NCI-H82 treated with DMSO at 0.1 percent for 48 hours (cell line): ENCODE measurements around the gene PARPBP.
"Not testable (repeated sequence)": the region's sequence is repeated elsewhere in the genome, so short reads cannot be mapped to it uniquely, and the experiment has no call there.

ENCODE experiments used
- DNase-seq: peaks from one replicate; lab custom pipeline; 2025; ENCODE audit not compliant: unreplicated experiment; lab: John Stamatoyannopoulos, UW

Gene PARPBP

DNA sequence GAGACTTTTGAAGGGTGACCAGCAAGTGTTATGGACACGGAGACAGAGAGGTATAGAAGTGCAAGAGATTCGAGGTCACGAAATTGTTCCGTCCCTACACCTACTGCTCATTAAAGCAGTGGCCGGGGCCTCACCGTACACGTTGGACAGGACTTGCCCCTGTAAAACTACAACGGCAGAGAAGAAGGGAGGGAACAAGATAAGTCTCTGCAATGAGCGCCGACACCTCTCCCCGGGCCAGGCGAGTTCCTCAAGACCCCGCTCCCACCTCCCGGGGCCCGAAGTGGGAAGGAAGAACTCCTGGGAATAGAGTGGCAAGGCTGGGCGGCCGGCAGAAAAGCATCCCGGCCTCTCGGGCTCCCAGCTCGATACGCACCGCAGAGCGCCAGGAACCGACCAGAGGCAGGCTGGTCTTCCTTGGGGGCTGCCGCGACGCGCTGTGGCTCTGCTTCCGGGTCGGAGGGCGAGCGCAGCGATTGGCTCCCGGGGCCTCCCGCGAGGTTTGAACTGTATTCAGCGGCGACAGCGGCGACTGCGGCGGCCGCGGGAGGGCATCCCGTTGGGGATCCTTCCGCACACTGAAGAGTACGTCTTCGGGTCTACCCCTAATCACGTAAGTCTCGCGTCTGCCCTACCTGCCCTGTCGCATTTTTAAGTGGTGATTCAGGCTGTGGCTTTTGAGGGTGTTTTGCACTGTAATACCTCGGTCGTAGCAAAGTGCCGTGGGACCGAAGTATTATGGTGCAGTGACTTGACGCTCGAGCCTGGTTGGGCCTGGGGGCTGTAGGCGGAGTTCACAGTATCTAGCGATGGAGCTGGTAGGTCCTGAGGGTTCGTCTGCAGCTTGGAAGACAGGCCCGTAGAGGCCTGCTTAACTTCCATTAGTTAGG, at the start of gene PARPBP, which contains the start of gene NUP37:
Gene PARPBP (plus strand): TSS at position 510 of the 890 bp plus-strand sequence. CDS start 3,706 bp downstream, outside the sequence.
Gene NUP37 (minus strand): TSS at position 441 of the 890 bp plus-strand sequence. CDS start 1,596 bp downstream, outside the sequence.
- DNase-seq, result peak; percentile 81

GRCh38 chr12:102072092-102072491, 47.9 kb upstream of the PARPBP start:
- DNase-seq, result not testable (repeated sequence)

GRCh38 chr12:102080842-102081241, 39.1 kb upstream of the PARPBP start:
- DNase-seq, result no peak

- DNase-seq, result not testable (repeated sequence)
Measured at GRCh38 chr12:102089228-102089835, 30.7 kb upstream of the PARPBP start.

- no peak for DNase-seq
Measured at GRCh38 chr12:102093319-102093718, 26.7 kb upstream of the PARPBP start.

DNA sequence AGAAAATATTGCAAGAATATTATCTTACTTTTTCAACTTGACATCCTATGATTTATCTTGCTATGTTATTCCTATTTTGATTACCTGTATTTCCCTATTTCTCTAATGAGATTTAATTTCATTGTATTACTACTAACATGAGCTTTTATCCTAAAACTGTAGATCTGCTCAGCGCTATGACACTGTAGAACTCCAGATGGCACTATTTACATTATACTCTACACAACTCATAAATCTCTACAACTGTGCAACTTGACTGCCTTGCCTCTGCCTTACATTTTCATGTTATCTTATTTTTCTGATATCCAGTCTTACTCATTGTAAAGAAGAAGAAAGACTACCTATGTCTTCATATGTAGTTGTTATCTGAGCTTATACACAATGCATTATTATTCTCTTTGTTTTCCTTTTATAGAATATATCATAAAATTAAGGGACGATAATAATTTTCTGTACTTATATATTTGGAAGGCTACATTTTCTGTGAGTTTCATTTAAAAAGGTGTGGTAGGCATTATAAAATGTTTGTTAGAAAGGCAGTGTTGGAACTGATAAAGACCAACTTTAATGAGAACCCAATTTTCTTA, 24.2 kb upstream of the PARPBP start:
- peak; percentile 70 for DNase-seq

DNA sequence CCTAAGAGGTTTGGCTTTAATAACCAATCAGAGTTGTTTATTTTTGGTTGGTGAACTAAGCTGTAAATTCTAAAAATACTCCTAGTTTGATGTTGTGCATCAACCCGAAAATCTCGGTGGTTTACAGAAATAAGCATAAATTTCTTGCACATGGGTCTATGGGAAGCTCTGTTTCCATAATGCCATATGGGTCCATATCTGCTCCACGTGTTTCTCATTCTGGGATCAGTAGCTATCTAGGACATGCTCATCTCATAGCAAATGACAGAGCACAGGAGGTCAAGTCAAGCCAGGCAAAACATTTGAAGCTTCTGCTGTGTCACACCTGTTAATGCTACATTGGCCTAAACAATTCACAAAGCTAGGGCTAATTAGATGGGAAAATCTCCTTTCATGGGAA, 23.1 kb upstream of the PARPBP start:
- peak; percentile 16 for DNase-seq

GRCh38 chr12:102106905-102107304, 13.1 kb upstream of the PARPBP start:
- no peak for DNase-seq

- DNase-seq, result no peak
Measured at GRCh38 chr12:102107970-102108369, 12.0 kb upstream of the PARPBP start.

DNA sequence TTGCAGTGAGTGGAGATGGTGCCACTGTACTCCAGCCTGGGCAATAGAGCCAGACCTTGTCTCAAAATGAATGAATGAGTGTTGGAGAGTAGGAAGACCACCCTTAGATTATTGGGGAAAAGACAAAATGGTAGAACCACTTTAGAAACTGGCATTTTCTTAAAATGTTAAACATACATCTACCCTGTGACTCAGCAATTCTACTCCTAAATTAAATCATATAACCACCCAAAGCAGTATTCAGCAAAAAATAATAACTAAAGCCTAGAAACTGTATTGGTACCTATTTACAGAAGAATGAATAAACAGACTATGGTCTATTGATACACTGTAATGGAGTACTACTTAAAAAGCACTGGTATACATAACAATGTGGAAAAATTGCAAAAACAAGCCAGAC, 9.2 kb upstream of the PARPBP start:
- DNase-seq, result no peak

DNA sequence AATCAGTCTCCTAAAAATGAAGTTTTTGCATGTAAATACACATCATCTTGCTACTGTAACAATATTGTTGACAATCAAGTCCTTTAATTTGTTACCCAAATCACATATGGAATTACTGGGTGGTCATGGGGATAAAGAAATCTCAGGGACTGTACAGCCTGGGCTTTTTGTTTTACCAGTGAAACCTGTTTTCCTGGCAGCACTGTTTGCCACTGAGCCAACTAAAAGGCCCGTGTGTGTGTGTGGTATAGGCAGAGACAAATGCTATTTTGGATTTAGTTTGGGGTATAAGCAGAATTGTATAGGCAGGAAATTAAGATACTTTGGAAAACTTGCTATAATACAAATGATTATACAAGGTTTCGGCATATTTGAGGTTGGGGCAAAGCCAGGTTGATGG, 5.8 kb upstream of the PARPBP start:
- no peak for DNase-seq

DNA sequence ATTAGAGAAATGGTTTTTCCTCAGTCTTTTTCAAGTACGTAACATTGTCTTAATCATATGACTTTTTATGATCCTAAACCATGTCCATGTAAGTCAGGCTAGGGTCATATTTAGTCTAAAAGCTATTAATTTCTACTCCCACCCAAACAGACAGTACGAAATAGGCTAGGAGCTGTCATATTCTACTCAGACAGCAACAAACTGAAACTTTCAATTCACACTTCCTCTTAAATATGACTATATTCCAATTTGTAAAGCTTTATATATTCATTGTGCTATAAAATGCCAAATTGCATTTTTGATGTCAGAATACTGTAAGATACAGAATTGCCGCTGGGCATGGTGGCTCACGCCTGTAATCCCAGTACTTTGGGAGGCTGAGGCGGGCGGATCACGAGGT, 3.6 kb upstream of the PARPBP start:
- DNase-seq, result no peak

- DNase-seq, result no peak
Measured at GRCh38 chr12:102118874-102119273, 1.1 kb upstream of the PARPBP start.

GRCh38 chr12:102120564-102120873, 536 bp downstream of the PARPBP start:
- no peak for DNase-seq

DNA sequence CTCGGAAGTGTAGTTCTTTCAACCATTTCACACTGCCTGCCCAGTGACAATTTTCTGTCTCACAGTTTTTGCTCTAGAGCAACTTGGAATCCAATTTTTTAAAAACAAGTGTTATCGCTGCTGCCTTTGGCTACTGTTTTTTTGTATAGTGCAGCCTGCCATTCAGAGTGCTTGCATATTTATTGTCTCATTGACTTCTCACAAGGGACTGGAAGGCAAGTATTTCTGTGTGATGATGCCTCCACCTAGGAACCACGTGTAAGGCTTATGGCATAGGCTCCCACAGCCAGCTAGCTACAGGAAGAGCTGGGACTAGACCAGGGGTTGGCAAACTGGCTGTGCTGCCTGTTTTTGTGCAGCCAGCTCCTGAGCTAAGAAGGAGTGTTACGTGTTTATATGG, 903 bp downstream of the PARPBP start:
- no peak for DNase-seq

DNA sequence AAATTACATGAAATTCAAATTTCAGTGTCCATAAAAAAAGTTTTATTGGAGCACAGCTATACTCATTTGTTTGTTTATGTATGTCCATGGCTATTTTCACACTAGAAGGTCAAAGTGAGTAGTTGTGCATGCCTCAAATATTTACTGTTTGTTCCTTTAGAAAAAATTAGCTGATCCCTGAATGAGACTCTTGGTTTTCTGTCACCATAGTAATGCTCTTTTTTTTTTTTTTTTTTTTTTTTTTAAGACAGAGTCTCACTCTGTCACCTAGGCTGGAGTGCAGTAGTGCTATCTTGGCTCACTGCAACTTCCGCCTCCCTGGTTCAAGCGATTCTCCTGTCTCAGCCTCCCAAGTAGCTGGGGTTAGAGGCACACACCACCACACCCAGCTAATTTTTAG, 1.3 kb downstream of the PARPBP start:
- not testable (repeated sequence) for DNase-seq

DNA sequence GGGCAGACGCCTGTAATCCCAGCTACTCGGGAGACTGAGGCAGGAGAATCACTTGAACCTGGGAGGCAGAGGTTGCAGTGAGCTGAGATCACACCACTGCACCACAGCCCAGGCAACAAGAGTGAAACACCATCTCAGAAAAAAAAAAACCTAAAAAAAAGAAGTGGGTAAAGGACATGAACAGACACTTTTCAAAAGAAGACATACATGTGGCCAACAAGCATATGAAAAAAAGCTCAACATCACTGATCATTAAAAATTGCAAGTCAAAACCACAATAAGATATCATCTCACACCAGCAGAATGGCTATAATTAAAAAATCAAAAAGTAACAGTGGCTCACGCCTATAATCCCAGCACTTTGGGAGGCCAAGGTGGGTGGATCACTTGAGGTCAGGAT, 10.7 kb downstream of the PARPBP start:
- DNase-seq, result not testable (repeated sequence)

GRCh38 chr12:102131442-102131841, 11.5 kb downstream of the PARPBP start:
- not testable (repeated sequence) for DNase-seq

- not testable (repeated sequence) for DNase-seq
Measured at GRCh38 chr12:102137619-102138018, 17.6 kb downstream of the PARPBP start.

DNA sequence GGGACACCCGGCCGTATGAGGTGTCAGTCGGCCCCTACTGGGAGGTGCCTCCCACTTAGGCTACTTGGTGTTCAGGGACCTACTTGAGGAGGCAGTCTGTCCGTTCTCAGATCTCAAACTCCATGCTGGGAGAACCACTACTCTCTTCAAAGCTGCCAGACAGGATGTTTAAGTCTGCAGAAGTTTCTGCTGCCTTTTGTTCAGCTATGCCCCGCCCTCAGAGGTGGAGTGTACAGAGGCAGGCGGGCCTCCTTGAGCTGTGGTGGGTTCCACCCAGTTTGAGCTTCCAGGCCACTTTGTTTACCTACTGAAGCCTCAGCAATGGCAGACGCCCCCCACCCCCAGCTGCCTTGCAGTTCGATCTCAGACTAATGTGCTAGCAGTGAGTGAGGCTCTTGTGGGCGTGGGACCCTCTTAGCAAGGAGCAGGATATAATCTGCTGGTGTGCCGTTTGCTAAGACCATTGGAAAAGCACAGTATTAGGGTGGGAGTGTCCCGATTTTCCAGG, 22.9 kb downstream of the PARPBP start:
- not testable (repeated sequence) for DNase-seq

DNA sequence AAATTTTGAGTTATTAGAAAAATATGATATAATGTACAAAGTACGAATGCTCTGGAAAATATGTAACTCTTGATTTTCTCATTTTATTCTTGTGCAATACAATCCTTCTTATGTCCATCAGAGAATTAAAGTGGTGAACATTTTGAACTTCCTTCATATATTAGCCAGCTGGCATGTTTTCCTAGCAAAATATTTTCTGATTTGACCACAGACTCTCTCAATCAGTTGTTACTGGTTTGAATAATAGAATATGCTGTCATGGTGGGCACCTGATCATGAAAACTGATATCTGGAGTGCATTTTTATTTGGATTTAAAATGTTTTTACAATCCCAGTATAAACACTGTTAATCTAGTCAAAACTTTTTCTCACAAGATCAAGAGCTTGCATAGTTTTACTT, 24.2 kb downstream of the PARPBP start:
- DNase-seq, result no peak
